ENCODE results near the gene NONO.
"Not testable (repeated sequence)": the region's sequence is repeated elsewhere in the genome, so short reads cannot be mapped to it uniquely, and the experiment has no call there.

The NONO gene

GRCh38 chrX:71254092-71254963, 29.1 kb upstream of the NONO start, which contains the start of gene ZMYM3:
ZMYM3 (minus strand) TSS chrX:71254140; CDS start chrX:71253255, 885 bp downstream.
- H3K9ac ChIP-seq (ENCODE audit: low read length), result peak within 1 kb of the TSS; percentile 13
- no peaks in the 10 kb centered on the region for H3K27me3 ChIP-seq (ENCODE audit: control insufficient read depth, insufficient read depth, low read length)
- no peaks in the 10 kb centered on the region for H3K36me3 ChIP-seq (ENCODE audit: control insufficient read depth, insufficient read depth, low read length)
- H3K27ac ChIP-seq (ENCODE audit: low read depth, low read length), result peak within 1 kb of the TSS; percentile 67
- peak within 1 kb of the TSS; percentile 77 for H3K4me3 ChIP-seq (ENCODE audit: low read length)
- peaks cover 2% of the 10 kb centered on the region for H3K4me1 ChIP-seq (ENCODE audit: control insufficient read depth, insufficient read depth, low read length)

GRCh38 chrX:71256051-71256450, 27.4 kb upstream of the NONO start:
- Histone ChIP-seq H3K4me3 (ENCODE audit: low read length) (no peak overlapping the region), H3K36me3 (ENCODE audit: control insufficient read depth, insufficient read depth, low read length) (no peaks in the 10 kb centered on the region), H3K27me3 (ENCODE audit: control insufficient read depth, insufficient read depth, low read length) (no peaks in the 10 kb centered on the region), H3K9ac (ENCODE audit: low read length) (no peak overlapping the region), H3K4me1 (ENCODE audit: control insufficient read depth, insufficient read depth, low read length) (peaks cover 2% of the 10 kb centered on the region), H3K27ac (ENCODE audit: low read depth, low read length) (no peak overlapping the region)

- Histone ChIP-seq H3K4me1 (ENCODE audit: control insufficient read depth, insufficient read depth, low read length) (peaks cover 2% of the 10 kb centered on the region), H3K27ac (ENCODE audit: low read depth, low read length) (no peak overlapping the region), H3K36me3 (ENCODE audit: control insufficient read depth, insufficient read depth, low read length) (no peaks in the 10 kb centered on the region), H3K4me3 (ENCODE audit: low read length) (no peak overlapping the region), H3K9ac (ENCODE audit: low read length) (no peak overlapping the region), H3K27me3 (ENCODE audit: control insufficient read depth, insufficient read depth, low read length) (no peaks in the 10 kb centered on the region)
These were observed 26.6 kb upstream of the NONO start for GRCh38 chrX:71256856-71257255.

GRCh38 chrX:71268624-71269023, 14.8 kb upstream of the NONO start:
- not testable (repeated sequence) for H3K27me3 ChIP-seq (ENCODE audit: control insufficient read depth, insufficient read depth, low read length); H3K27ac ChIP-seq (ENCODE audit: low read depth, low read length); H3K4me3 ChIP-seq (ENCODE audit: low read length); H3K9ac ChIP-seq (ENCODE audit: low read length); H3K36me3 ChIP-seq (ENCODE audit: control insufficient read depth, insufficient read depth, low read length); H3K4me1 ChIP-seq (ENCODE audit: control insufficient read depth, insufficient read depth, low read length)

GRCh38 chrX:71269801-71270395, 13.5 kb upstream of the NONO start:
- no peak overlapping the region for H3K4me3 ChIP-seq (ENCODE audit: low read length)
- H3K36me3 ChIP-seq (ENCODE audit: control insufficient read depth, insufficient read depth, low read length), result no peaks in the 10 kb centered on the region
- no peak overlapping the region for H3K9ac ChIP-seq (ENCODE audit: low read length)
- no peaks in the 10 kb centered on the region for H3K27me3 ChIP-seq (ENCODE audit: control insufficient read depth, insufficient read depth, low read length)
- H3K27ac ChIP-seq (ENCODE audit: low read depth, low read length), result no peak overlapping the region
- no peaks in the 10 kb centered on the region for H3K4me1 ChIP-seq (ENCODE audit: control insufficient read depth, insufficient read depth, low read length)

- H3K27me3 ChIP-seq (ENCODE audit: control insufficient read depth, insufficient read depth, low read length); H3K27ac ChIP-seq (ENCODE audit: low read depth, low read length); H3K36me3 ChIP-seq (ENCODE audit: control insufficient read depth, insufficient read depth, low read length); H3K4me3 ChIP-seq (ENCODE audit: low read length); H3K9ac ChIP-seq (ENCODE audit: low read length); H3K4me1 ChIP-seq (ENCODE audit: control insufficient read depth, insufficient read depth, low read length): not testable (repeated sequence)
These were observed 11.1 kb upstream of the NONO start for GRCh38 chrX:71272313-71272712.

- not testable (repeated sequence) for H3K9ac ChIP-seq (ENCODE audit: low read length); H3K27me3 ChIP-seq (ENCODE audit: control insufficient read depth, insufficient read depth, low read length); H3K4me3 ChIP-seq (ENCODE audit: low read length); H3K27ac ChIP-seq (ENCODE audit: low read depth, low read length); H3K36me3 ChIP-seq (ENCODE audit: control insufficient read depth, insufficient read depth, low read length); H3K4me1 ChIP-seq (ENCODE audit: control insufficient read depth, insufficient read depth, low read length)
These were observed 2.1 kb upstream of the NONO start for GRCh38 chrX:71281300-71281699.

- peak overlapping the region; percentile 35 for H3K9ac ChIP-seq (ENCODE audit: low read length)
- peak overlapping the region; percentile 73 for H3K4me3 ChIP-seq (ENCODE audit: low read length)
- no peaks in the 10 kb centered on the region for H3K27me3 ChIP-seq (ENCODE audit: control insufficient read depth, insufficient read depth, low read length)
- H3K27ac ChIP-seq (ENCODE audit: low read depth, low read length), result peak overlapping the region; percentile 81
- peaks cover 10% of the 10 kb centered on the region for H3K4me1 ChIP-seq (ENCODE audit: control insufficient read depth, insufficient read depth, low read length)
- H3K36me3 ChIP-seq (ENCODE audit: control insufficient read depth, insufficient read depth, low read length), result no peaks in the 10 kb centered on the region
These were observed 677 bp upstream of the NONO start for GRCh38 chrX:71282514-71283402.

GRCh38 chrX:71285929-71286328, 2.5 kb downstream of the NONO start:
- H3K9ac ChIP-seq (ENCODE audit: low read length), result no peak overlapping the region

GRCh38 chrX:71291381-71291780, 7.9 kb downstream of the NONO start:
- H3K36me3 ChIP-seq (ENCODE audit: control insufficient read depth, insufficient read depth, low read length), result peaks cover 15% of the 10 kb centered on the region
- H3K4me1 ChIP-seq (ENCODE audit: control insufficient read depth, insufficient read depth, low read length), result peaks cover under 1% of the 10 kb centered on the region
- H3K27ac ChIP-seq (ENCODE audit: low read depth, low read length), result no peak overlapping the region

More at GRCh38 chrX:71285929-71286328, 2.5 kb downstream of the NONO start:
- Histone ChIP-seq H3K27me3 (ENCODE audit: control insufficient read depth, insufficient read depth, low read length) (no peaks in the 10 kb centered on the region), H3K4me3 (ENCODE audit: low read length) (no peak overlapping the region), H3K4me1 (ENCODE audit: control insufficient read depth, insufficient read depth, low read length) (peaks cover 10% of the 10 kb centered on the region), H3K36me3 (ENCODE audit: control insufficient read depth, insufficient read depth, low read length) (peaks cover 2% of the 10 kb centered on the region), H3K27ac (ENCODE audit: low read depth, low read length) (no peak overlapping the region)

GRCh38 chrX:71292669-71293365, 9.4 kb downstream of the NONO start:
- no peak overlapping the region for H3K9ac ChIP-seq (ENCODE audit: low read length)
- H3K4me1 ChIP-seq (ENCODE audit: control insufficient read depth, insufficient read depth, low read length), result no peaks in the 10 kb centered on the region
- no peak overlapping the region for H3K27ac ChIP-seq (ENCODE audit: low read depth, low read length)
- H3K36me3 ChIP-seq (ENCODE audit: control insufficient read depth, insufficient read depth, low read length), result peaks cover 23% of the 10 kb centered on the region
- H3K4me3 ChIP-seq (ENCODE audit: low read length), result no peak overlapping the region
- H3K27me3 ChIP-seq (ENCODE audit: control insufficient read depth, insufficient read depth, low read length), result no peaks in the 10 kb centered on the region

More at GRCh38 chrX:71291381-71291780, 7.9 kb downstream of the NONO start:
- Histone ChIP-seq H3K27me3 (ENCODE audit: control insufficient read depth, insufficient read depth, low read length) (no peaks in the 10 kb centered on the region), H3K9ac (ENCODE audit: low read length) (no peak overlapping the region), H3K4me3 (ENCODE audit: low read length) (no peak overlapping the region)

- Histone ChIP-seq H3K36me3 (ENCODE audit: control insufficient read depth, insufficient read depth, low read length) (peaks cover 27% of the 10 kb centered on the region), H3K27ac (ENCODE audit: low read depth, low read length) (no peak overlapping the region), H3K4me3 (ENCODE audit: low read length) (no peak overlapping the region), H3K9ac (ENCODE audit: low read length) (no peak overlapping the region), H3K4me1 (ENCODE audit: control insufficient read depth, insufficient read depth, low read length) (no peaks in the 10 kb centered on the region), H3K27me3 (ENCODE audit: control insufficient read depth, insufficient read depth, low read length) (no peaks in the 10 kb centered on the region)
These were observed 13.4 kb downstream of the NONO start for GRCh38 chrX:71296806-71297205.

Measured in rectal smooth muscle tissue (tissue), 1 donor.